Loucy (cell line): ENCODE measurements around the gene NFKB2.

Experiments used
- H2AFZ ChIP-seq: fragments of 200-600 bp; sonication (generic); 2 replicates; pipeline ENCODE4 v1.6.0; 2016; ENCODE audit warnings: antibody characterized with exemption, mild to moderate bottlenecking, low read length, moderate library complexity
- H3F3A ChIP-seq: fragments of 200-600 bp; 2 replicates; pipeline ENCODE4 v1.6.0; 2016; ENCODE audit warnings: antibody characterized with exemption, low read depth, mild to moderate bottlenecking
- H3K27me3 ChIP-seq: fragments of 200-600 bp; sonication (generic); 2 replicates; pipeline ENCODE4 v1.6.1; 2014; ENCODE audit warnings: low read length, mild to moderate bottlenecking; ENCODE audit not compliant: insufficient read depth, poor library complexity, severe bottlenecking
- H3K36me3 ChIP-seq: fragments of 200-600 bp; sonication (generic); 2 replicates; pipeline ENCODE4 v1.6.1; 2016; ENCODE audit warnings: low read length; ENCODE audit not compliant: insufficient read depth
- H3K4me1 ChIP-seq: fragments of 200-600 bp; sonication (generic); 2 replicates; pipeline ENCODE4 v1.5.1; 2014; ENCODE audit warnings: low read length, mild to moderate bottlenecking; ENCODE audit not compliant: insufficient read depth, poor library complexity, severe bottlenecking
- H3K4me2 ChIP-seq: fragments of 200-600 bp; sonication (generic); 2 replicates; pipeline ENCODE4 v1.6.0; 2014; ENCODE audit warnings: antibody characterized with exemption, low read length, low read depth, mild to moderate bottlenecking; ENCODE audit not compliant: poor library complexity, severe bottlenecking
- H3K4me3 ChIP-seq: fragments of 200-600 bp; sonication (generic); 2 replicates; pipeline ENCODE4 v1.5.1; 2014; ENCODE audit warnings: low read length, mild to moderate bottlenecking, mixed read lengths; ENCODE audit not compliant: poor library complexity, severe bottlenecking
- H3K79me2 ChIP-seq: fragments of 200-600 bp; sonication (generic); 2 replicates; pipeline ENCODE4 v1.6.1; 2014; ENCODE audit warnings: low read length; ENCODE audit not compliant: insufficient read depth
- H3K9ac ChIP-seq: fragments of 200-600 bp; sonication (generic); 2 replicates; pipeline ENCODE4 v1.6.0; 2014; ENCODE audit warnings: mild to moderate bottlenecking, low read depth, low read length, moderate library complexity; ENCODE audit not compliant: poor library complexity, severe bottlenecking
- H3K9me2 ChIP-seq: fragments of 200-600 bp; sonication (generic); replicated peaks from 2 replicates; pipeline ENCODE4 v1.6.1; 2016; ENCODE audit warnings: low read depth, low read length, mixed read lengths
- H3K9me3 ChIP-seq: fragments of 200-600 bp; sonication (generic); 2 replicates; pipeline ENCODE4 v1.6.1; 2014; ENCODE audit warnings: mild to moderate bottlenecking, antibody characterized with exemption, low read length, low read depth; ENCODE audit not compliant: insufficient read depth
- H4K20me1 ChIP-seq: fragments of 200-600 bp; sonication (generic); 2 replicates; pipeline ENCODE4 v1.6.0; 2014; ENCODE audit warnings: antibody characterized with exemption, low read length, mild to moderate bottlenecking; ENCODE audit not compliant: insufficient read depth, poor library complexity, severe bottlenecking
- CTCF ChIP-seq: fragments of 200-600 bp; sonication (generic); conservative IDR thresholded peaks from 2 replicates; pipeline ENCODE4 v1.5.1; 2014; ENCODE audit warnings: mild to moderate bottlenecking, antibody characterized with exemption, low read length
- EZH2phosphoT487 ChIP-seq: fragments of 200-600 bp; IDR thresholded peaks from 2 replicates; pipeline ENCODE4 v1.6.1; 2018; ENCODE audit warnings: antibody characterized with exemption, mild to moderate bottlenecking, moderate library complexity, borderline replicate concordance

Gene NFKB2

GRCh38 chr10:102416283-102416682 is 20.8 kb downstream of the NFKB2 start:
- Histone ChIP-seq H3K4me3 (no peak overlapping the region), H4K20me1 (no peaks in the 10 kb centered on the region), H2AFZ (no peak overlapping the region), H3K9me2 (no peaks in the 10 kb centered on the region), H3K9me3 (no peaks in the 10 kb centered on the region), H3K36me3 (no peaks in the 10 kb centered on the region), H3K4me1 (peaks cover 13% of the 10 kb centered on the region), H3K4me2 (no peak overlapping the region), H3F3A (no peaks in the 10 kb centered on the region), H3K79me2 (peaks cover under 1% of the 10 kb centered on the region; the same call in 1 of the 2 replicates), H3K27me3 (no peaks in the 10 kb centered on the region), H3K9ac (no peak overlapping the region)
- TF ChIP-seq CTCF: no peak
- TF ChIP-seq EZH2phosphoT487: no peak

GRCh38 chr10:102416695-102417094 is 21.2 kb downstream of the NFKB2 start:
- no peaks in the 10 kb centered on the region for H3K36me3 ChIP-seq
- H3K79me2 ChIP-seq: peaks cover 4% of the 10 kb centered on the region; the same call in 1 of the 2 replicates
- peaks cover 16% of the 10 kb centered on the region for H3K4me1 ChIP-seq
- TF ChIP-seq EZH2phosphoT487 (no peak), CTCF (no peak)
- H3K9ac ChIP-seq: no peak overlapping the region
- no peak overlapping the region for H3K4me3 ChIP-seq
- H2AFZ ChIP-seq: no peak overlapping the region
- no peaks in the 10 kb centered on the region for H3K9me2 ChIP-seq
- no peaks in the 10 kb centered on the region for H3K27me3 ChIP-seq
- no peak overlapping the region for H3K4me2 ChIP-seq
- no peaks in the 10 kb centered on the region for H3K9me3 ChIP-seq
- H3F3A ChIP-seq: no peaks in the 10 kb centered on the region
- no peaks in the 10 kb centered on the region for H4K20me1 ChIP-seq

GRCh38 chr10:102418622-102419268 is 23.2 kb downstream of the NFKB2 start, which contains the start of gene PSD:
Gene PSD (minus strand): TSS chr10:102418785. CDS start chr10:102417038, 1,747 bp downstream.
- Histone ChIP-seq H3K4me2 (peak within 1 kb of the TSS; percentile 97), H3K9me2 (no peaks in the 10 kb centered on the region), H3K79me2 (peaks cover 19% of the 10 kb centered on the region), H3K4me1 (peaks cover 25% of the 10 kb centered on the region), H4K20me1 (no peaks in the 10 kb centered on the region), H2AFZ (no peak within 1 kb of the TSS), H3K9ac (no peak within 1 kb of the TSS), H3K9me3 (no peaks in the 10 kb centered on the region), H3F3A (no peaks in the 10 kb centered on the region), H3K4me3 (peak within 1 kb of the TSS; percentile 79), H3K36me3 (no peaks in the 10 kb centered on the region; the same call in 1 of the 2 replicates), H3K27me3 (no peaks in the 10 kb centered on the region)
- TF ChIP-seq EZH2phosphoT487 (no peak), CTCF (no peak)
